ENCODE data around the gene FGD3.
"Not testable (repeated sequence)": the region's sequence is repeated elsewhere in the genome, so short reads cannot be mapped to it uniquely, and the experiment has no call there.

The FGD3 gene

DNA sequence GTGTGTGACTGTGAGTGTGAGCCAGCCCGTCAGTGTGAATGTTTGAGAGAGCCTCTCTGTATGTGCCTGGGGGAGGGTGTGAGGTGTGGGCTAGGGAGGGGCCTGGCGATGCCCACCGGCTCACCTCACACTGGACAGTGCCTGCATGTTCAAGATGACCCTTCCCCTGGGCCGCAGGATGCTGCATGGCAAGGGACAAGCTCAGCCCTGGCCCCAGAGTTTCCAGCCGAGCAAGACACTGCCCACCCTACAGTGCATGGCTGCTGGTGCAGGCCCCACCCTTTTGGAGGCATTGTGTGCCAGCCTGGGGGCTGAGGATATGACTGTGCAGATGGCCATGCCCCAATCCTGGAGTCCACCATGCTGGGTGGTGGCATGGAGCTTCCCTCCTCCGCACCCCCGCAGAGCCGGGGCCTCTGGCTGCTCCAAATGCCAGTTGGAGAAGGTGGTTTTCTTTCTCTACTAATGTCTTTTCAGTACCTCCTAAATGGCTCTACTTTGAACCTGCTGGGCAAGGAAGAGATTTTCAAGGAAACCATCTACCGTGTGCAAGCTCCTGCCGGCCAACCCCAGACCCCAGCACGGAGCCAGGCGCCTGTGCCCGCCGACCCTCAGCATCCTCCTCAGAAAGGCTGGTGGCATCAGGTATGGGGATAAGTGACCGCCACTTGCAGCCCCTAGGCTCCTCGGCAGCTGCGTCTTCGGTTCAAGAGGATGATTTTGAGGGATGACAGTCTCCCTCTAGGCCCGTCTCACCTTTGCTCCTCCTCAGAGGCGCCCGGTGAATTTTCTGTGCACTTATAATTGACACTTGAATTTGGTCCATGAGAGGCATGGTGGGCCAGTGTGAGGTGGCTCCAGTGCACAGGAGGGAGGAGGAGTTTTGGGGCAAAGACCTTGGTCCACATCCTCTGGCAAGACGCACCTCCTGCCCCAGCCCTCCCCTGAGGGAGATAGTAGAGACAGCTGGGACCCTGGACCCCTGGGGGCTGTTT lies 27.7 kb downstream of the FGD3 start:
- DNase-seq (ENCODE audit: low spot score): no peak

DNA sequence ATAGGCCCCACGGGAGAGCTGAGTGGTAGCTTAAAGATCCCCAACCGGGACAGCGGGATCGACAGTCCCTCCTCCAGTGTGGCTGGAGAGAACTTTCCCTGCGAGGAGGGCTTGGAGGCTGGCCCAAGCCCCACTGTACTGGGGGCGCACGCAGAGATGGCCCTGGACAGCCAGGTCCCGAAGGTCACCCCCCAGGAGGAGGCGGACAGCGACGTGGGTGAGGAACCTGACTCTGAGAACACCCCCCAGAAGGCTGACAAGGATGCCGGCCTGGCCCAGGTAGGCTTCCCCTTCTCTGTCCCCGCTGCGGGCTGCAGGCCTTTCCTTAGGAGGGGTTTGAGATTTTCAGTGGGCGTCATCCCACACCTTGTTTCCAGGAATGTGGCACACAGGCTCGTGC lies 29.1 kb downstream of the FGD3 start:
- no peak for DNase-seq (ENCODE audit: low spot score)

DNA sequence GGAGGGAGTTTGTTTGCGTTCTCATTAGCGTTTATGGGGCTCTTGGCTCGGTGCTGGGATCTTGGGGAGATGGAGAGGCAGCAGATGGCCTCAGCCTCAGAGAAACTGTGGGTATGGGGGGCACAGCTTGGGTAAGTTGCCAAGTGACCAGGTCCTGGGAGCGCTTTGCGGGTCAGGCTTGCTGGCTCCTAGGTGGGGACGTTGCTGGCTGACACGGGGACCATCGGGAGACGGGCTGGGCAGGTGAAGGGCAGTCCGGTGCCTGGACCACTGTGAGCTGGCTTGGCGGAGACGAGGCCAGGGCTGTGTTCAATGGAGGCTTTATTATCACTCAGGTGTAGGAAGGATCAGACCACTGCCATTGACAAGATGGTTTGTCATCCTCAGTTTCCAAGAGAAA lies 30.0 kb downstream of the FGD3 start:
- DNase-seq (ENCODE audit: low spot score): no peak

DNA sequence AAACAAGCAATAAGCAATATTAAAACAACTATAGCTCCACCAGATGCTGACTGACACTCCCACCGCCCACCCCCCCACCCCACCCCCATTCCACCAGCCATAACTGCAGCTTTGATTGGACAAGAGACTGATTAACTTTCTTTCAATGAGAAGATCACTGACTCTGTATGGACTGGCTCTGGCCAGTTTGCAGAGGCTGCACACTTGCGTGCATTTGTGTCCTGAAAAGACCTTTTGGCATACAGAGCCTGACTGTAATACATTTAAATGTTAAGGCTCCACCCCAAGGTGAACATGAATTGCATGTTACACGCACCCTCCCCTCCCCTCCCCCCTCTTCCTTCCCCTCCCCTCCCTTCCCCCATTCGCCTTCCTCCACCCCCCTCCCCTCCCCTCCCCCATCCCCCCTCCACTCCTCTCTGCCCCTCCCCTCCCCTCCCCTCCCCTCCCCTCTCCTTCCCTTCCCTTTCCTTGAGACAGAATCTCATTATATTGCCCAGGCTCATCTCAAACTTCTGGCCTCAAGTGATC lies 31.1 kb downstream of the FGD3 start:
- peak; percentile 46 for DNase-seq (ENCODE audit: low spot score)

DNA sequence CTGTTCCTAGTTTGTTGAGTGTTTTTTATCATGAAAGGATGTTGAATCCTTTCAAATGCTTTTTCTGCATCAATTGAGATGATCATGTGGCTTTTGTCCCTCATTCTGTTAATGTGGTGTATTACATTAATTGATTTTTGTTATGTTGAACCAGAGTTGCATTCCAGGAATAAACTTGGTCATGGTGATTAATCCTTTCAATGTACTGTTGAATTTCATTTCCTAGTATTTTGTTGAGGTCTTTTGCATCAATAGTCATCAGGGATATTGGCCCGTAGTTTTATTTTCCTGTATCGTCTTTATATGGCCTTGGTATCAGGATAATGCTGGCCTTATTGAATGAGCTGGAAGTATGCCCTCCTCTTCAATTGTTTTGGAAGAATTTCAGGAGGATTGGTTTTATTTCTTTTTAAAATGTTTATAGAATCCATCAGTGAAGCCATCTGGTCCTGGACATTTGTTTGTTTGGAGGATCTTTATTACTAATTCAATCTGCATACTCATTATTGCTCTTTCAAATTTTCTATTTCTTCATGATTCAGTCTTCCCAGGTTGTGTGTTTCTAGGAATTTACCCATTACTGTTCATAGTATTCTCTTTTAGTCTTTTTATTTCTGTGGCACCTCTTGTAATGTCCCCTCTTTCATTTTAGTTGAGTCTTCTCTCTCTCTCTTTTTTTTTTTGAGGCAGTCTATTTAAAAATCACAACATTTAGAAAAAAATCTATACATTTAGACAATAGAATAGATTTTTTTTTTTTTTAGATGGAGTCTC lies 32.1 kb downstream of the FGD3 start:
- DNase-seq (ENCODE audit: low spot score): no peak

DNA sequence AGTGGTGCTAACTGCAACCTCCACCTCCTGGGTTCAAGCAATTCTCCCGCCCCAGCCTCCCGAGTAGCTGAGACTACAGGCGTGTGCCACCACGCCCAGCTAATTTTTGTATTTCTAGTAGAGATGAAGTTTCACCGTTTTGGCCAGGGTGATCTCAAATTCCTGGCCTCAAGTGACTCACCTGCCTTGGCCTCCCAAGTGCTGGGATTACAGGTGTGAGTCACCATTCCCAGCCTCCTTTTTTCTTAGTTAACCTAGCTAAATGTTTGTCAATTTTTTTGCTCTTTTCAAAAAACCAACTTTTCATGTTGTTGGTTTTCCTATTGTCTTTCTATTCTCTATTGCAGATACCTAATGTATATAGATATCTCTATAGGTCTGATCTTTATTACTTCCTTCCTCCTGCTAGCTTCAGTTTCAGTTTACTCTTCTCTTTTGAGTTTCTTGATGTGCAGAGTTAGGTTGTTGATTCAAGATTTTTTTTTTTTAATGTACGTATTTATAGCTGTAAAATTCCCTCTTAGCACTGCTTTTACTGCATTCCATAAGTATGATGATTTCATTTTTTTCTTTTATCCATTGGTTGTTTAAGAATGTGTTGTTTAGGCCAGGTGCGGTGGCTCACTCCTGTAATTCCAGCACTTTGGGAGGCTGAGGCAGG lies 32.9 kb downstream of the FGD3 start:
- no peak for DNase-seq (ENCODE audit: low spot score)

DNA sequence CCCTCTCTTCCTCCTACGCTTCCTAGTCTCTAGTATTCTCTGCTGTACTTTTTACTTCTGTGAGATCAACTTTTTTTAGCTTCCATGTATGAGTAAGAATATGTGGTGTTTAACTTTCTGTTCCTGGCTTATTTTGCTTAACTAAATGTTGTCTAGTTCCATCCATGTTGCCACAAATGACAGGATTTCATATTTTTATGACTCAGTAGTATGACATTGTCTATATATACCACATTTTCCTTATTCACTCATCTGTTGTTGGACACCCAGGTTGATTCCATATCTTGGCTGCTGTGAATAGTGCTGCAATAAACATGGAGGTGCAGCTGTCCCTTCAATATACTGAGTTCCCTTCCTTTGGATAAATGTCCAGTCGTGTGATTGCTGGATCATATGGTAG lies 34.8 kb downstream of the FGD3 start:
- no peak for DNase-seq (ENCODE audit: low spot score)

DNA sequence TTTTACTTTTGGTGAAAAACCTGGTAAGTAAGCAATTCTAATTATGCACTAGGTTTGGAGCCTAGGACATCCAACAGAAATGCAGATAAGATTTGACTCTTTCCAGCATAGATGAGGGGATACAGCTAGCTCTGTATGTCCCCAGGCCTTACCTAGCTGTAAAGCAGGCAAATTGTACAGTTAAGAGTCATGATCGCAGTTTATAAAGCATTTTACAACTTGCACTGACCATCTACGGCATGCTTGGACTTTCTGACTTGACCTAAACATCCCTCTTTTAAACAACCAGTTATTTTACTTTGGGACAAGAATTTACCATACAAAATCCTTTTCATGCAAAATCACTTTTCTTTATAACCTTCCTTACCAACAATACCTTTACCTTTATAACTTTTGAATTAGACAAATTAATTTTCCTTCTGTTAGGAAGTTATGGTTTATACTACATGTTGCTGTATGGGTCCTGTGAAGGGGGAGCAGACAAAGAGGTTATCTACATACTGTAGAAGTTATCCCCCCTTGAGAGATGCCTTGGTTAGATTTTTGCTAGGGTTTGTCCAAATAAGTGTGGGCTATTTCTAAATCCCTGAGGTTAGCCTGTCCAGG lies 36.8 kb downstream of the FGD3 start:
- no peak for DNase-seq (ENCODE audit: low spot score)

DNA sequence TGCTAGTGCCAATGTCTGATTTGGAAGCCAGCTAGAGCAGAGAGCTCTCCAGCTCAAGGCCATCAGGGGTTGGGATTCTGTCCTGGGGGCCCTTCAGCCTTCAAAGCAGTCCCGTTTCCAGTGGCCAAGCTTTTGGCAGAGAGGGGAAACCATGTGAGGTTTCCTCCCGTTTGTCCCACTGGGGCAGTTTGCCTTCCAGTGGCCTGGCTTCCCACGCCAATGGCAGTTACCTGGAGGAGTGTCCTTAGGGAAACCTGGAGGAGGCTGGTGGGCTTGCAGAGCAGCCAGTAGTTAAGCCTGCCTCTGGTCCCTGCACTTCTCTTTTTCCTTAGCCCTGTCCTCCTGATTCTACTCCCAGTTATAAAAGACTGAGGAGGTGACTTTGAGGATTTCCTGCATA lies 37.7 kb downstream of the FGD3 start:
- no peak for DNase-seq (ENCODE audit: low spot score)

DNA sequence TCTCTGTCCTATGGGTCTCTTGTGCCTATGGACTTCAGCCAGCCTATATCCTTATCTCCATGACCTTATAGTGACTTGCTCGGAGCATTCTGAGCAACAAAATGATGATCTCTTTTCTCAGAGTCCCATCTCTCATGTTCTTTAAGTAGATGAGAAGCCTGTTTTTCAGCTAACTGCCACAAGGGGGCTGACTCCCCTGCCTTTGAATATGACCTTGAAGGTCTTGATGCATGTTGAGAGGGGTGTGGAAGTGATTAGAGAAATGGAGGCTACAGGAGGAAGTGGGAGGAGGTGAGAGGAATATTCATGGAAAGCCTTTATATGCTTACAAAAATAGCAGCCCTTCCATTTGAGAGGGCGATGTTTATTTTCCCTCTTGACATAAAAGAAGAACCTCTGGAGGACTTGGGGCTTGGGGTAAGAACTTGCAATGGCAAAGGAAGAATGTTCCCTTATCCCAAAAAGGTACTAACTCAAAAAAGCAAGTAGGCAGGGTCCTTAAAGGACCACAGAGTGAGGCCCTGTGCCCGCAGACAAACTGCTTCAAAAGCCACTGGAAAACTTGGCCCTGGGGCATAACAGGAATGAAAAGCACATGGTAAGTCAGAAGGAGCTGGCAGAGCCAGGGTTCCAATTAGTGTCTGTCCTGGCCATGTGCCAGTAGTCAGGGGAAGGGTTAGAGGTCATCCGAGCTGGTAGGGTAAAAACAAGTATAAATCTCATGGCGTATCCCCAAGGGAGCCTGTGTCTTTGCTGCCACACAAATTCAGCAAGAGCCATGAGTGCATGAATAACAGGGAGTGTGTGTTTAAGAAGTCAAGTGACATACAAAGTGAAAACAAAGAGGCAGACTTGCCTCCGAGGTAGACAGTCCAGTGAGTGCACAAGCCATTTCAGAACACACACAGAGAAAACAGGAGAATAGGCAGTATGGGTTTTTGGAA lies 39.1 kb downstream of the FGD3 start:
- peak; percentile 64 for DNase-seq (ENCODE audit: low spot score)

DNA sequence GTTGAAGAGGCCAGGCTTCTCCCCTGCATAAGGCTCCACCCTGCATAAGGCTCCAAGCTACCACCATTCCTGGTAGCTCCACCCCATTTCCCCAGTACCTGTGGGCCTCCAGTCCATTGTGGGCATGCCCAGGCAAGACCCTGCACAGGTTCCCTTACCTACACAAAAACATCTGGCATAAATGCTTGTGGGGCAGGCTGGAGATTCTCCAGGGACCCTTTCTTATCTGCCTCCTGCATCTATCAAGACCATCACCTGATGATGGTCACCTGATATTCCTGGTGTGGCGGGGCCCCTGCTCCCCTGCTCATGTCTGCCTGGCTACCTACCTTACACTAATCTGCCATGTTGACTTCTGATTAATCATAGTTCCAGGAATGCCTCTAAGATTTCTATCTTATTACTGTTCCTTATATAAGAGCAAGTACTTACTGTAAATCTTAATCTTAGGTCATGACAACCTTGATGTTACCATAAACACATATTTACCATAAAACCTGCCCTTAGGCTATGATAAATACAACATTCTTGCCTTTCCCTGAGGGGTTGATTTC lies 41.0 kb downstream of the FGD3 start:
- DNase-seq (ENCODE audit: low spot score): peak; percentile 33

DNA sequence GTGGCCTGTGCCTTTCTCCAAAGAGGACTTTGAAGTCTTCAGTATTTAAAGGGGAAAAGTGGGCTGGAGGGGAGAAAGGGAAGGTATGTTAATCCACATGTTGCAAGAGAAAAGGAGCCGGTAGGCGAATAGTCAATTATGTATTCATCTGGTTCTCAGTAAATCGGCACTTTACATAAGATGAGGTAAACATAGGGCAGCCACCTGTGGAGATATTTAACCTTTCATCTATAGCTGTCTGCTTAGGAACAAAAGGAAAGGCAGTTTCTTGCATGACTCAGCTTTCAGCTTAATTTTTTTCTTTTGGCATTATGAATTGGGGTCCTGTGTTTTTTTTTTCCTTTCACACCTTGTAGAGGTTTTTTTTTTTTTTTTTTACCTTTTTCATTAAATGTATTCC lies 42.2 kb downstream of the FGD3 start:
- peak; percentile 33 for DNase-seq (ENCODE audit: low spot score)

DNA sequence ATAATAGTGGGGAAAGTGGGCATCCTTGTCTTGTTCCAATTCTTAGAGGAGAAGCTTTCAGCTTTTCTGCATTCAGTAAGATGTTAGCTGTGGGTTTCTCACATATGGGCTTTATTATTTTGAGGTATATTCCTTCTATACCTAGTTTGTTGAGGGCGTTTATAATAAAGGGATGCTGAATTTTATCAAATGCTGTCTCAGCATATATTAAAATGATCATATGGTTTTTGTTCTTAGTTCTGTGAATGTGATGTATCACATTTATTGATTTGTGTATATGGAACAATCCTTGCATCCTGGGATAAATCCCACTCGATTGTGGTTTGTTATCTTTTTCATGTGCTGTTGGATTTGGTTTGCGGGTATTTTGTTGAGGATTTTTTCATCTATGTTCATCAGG lies 43.1 kb downstream of the FGD3 start:
- no peak for DNase-seq (ENCODE audit: low spot score)

DNA sequence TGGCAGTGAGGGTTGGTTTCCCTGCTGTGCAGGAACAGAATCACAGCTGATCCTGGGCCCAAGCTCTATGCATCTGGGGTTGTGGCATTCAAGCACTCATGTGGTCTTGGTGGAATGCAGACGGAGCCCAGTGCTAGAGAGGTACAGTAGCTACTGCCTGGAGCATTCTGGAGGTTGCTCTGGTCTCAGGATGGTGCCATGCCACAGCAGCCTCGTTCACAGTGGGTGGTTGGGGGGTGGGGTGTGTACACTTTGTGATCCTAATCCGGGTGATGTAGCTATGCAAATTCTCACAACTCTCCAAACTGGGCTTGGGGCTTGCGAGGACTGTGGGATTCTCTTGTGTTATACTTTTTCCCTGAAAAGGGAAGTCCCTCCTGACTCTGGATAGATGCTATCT lies 45.2 kb downstream of the FGD3 start:
- no peak for DNase-seq (ENCODE audit: low spot score)

DNA sequence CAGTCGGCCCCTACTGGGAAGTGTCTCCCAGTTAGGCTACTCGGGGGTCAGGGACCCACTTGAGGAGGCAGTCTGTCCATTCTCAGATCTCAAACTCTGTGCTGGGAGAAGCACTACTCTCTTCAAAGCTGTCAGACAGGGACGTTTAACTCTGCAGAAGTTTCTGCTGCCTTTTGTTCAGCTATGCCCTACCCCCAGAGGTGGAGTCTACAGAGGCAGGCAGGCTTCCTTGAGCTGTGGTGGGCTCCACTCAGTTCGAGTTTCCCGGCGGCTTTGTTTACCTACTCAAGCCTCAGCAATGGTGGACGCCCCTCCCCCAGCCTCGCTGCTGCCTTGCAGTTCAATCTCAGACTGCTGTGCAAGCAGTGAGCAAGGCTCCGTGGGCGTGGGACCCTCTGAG lies 51.5 kb downstream of the FGD3 start:
- not testable (repeated sequence) for DNase-seq (ENCODE audit: low spot score)

DNA sequence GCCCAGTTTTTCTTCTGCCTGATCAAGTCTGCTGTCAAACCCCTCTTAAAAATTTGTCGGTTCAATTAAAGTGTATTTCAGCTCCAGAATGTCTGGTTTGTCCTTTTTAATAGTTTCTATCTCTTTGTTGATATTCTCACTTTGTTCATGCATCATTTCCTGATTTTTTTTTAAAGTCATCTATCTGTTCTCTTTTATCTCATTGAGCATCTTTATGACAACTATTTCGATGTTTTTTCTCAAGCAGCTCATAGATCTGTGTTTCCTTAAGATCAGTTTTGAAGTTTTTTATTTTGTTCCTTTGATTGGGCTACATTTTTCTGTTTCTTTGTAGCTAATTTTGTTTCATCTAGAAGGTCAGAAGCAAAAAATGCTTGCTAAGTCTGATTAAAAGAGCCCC lies 53.7 kb downstream of the FGD3 start:
- DNase-seq (ENCODE audit: low spot score): no peak

DNA sequence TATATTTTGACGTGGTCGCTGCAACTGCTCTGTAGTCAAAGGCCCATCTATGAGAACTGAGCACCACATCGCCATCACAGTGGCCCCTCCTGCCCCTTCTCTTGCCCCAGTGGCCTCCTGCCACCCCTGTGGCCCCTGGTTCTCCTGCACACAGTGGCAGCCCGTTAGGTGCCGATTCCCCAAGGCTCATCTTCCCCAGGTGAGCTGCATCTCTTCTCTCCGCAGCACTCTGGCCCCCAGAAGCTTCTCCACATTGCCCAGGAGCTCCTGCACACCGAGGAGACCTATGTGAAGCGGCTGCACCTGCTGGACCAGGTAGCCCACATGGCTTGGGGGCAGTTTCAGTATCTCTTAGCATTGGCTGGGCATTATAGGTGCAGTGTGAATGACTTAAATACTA lies 55.4 kb downstream of the FGD3 start:
- no peak for DNase-seq (ENCODE audit: low spot score)

DNA sequence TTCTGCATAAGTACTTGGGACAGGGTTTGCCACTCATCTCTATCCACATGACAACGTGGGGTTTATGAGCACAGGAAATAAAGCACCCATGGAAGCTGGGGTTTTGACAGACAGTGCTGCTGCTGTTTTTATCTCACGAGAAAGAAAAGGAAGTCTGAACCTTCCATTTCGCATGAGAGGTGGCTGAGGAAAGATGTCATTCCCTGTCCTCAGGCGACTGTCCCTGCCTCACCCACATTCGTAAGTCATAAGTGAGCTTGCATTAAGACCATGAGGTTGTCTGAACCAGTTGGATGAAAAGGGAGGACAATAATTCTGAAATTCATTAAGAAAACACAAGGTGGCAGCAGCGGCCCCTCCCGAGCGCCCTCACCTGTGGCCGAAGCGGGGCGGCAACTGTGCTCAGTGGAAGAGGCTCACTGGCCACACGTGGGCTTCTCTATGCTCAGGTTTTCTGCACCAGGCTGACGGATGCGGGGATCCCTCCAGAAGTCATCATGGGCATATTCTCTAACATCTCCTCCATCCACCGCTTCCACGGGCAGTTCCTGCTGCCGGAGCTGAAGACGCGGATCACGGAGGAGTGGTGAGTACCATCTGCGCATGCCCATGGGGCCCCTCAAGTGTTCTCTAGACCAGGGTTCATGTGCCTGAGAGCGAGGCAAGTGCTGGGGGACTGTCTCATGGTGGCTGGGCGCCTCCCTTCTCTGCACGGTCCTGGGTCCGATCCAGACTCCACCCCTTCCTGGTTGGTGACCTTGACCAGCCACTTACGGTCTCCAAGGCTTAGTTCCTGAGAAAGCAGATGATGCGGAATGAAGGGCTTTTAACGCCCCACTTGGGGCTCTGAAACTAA lies 56.5 kb downstream of the FGD3 start:
- peak; percentile 66 for DNase-seq (ENCODE audit: low spot score)

DNA sequence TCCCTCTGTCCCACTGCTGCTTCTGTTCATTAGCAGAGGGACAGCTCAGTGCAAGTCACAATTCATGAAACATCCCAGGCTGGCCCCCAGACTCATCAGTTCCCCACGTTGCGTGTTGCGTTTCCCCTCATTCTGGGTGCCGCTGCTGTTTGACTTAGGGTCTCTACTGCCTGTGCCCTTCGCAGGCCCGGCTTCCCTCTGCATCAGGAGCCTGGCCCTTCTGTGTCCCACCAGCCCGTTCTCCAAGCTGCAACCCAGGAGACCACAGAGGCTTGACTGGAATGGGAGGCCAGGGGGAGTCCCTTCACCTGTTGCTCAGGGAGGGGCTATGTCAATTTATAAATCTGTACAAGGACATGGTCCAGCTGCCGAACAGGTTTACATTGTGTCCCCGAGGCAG lies 57.2 kb downstream of the FGD3 start:
- no peak for DNase-seq (ENCODE audit: low spot score)

DNA sequence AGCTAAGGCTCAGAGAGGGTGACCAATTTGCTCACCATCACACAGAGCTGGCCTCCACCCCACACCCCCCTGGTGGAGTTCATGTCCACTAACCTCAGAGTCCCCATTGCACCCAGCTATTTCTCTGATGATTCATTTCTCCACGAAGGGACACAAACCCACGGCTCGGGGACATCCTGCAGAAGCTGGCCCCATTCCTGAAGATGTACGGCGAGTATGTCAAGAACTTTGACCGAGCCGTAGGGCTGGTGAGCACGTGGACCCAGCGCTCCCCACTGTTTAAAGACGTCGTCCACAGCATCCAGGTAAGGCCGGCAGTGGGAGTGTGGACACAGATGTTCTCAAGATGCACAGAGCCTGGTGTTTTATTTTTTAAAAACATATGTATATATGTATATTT lies 58.6 kb downstream of the FGD3 start:
- DNase-seq (ENCODE audit: low spot score): no peak
